Amniotic stem cell (primary cell): ENCODE data around the gene CD320.
"Not testable (repeated sequence)": the region's sequence is repeated elsewhere in the genome, so short reads cannot be mapped to it uniquely, and the experiment has no call there.

Source experiments
- DNase-seq: peaks from one replicate; lab custom pipeline; 2025; lab: John Stamatoyannopoulos, UW

CD320 gene

DNA sequence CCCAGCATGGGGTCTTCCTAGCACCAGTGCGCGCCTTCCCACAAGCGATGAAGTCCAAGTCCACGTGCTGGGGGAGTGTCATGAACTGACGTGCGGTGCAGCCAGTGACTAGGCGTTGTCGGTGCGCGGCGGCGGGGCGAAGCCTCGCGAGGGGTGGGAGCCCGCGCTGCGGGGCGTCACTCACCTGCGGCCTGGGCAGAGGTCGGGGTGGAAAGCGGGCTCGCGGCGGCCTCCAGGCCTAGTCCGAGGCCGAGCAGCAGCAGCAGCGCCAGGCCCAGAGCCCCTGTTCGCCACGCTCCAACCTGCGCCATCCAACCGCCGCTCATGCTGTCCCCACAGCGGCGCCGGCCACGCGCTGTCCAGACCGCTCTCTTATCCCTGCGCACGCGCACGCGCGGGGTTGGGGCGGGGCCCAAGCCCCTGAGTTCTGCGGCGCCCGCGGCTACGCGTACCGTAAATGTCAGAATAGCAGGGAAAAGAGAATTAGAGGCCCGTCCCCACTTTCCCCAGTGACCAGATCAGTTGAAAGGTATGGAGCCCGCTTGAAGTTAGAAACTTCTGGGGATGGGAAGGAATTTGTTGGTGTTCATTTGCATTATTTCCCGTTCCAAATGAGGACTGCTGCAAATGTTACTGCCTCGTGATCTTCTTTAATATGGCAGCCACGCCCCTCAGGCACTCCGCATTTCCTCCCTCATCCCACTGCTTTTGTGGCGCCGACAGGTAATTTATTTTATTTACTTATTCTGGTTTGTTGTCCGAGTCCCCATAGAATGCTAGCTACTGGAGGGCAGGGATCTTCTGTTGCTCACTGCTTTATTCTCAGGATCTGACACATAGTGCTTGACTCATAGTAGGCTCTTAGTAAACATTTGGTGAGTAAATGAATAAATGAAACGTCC is at the start of gene CD320:
Gene CD320, minus strand, starts transcription at position 394 of the 902 bp plus-strand sequence. Its CDS starts 68 bp downstream, at position 326.
- DNase-seq: peak; percentile 75

DNA sequence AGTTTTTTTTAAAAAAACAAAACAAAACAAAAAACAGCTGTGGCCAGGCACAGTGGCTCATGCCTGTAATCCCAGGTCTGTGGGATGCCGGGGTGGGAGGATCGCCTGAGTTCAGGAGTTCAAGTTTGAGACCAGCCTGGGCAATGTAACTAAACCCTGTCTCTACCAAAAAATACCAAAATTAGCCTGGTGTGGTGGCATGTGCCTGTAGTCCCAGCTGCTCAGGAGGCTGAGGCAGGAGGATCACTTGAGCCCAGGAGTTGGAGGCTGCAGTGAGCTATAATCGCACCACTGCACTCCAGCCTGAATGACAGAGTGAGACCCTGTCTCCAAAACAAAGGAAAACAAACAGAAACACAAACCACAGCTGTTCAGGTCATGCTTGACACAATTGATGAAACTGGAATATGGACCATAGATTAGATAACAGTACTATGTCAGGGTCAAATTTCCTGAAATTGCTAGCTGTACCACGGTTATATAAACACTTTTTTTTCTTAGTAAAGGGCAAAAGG is 48.9 kb upstream of the CD320 start:
- DNase-seq: no peak

DNA sequence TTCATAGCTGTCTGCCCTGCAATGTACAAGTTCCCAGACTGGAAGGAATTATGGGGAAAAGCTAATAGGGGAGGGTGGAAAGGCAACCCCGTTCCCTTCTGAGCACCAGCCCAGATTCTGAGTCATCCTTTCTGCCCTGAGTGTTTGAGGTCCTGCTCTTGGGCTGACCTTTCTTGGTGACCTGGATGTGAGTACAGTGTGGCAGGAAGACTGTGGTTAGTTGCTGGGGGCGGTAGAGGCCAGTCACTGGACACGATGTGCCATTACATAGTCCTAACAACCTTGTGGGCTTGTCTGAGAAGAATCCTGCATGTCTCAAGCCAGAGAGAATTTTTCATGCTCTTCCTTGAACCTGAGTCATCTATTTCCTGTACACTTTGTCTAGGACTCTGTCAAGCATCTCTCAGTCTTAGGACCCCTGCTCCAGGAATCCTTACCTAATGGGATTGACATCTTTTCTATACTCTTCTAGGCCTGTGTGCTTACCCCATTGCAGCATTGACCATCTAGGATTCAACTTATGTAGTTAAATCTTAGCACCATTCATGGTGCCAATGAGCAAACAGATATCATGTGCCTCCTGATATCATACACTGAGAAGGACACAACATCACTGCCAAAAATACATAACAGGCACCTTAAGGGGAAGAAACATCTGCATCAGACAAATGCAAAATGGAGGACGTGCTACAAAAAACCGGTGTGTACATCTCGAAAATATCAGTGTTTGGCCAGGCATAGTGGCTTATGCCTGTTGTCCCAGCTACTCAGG is 47.7 kb upstream of the CD320 start:
- DNase-seq: no peak

DNA sequence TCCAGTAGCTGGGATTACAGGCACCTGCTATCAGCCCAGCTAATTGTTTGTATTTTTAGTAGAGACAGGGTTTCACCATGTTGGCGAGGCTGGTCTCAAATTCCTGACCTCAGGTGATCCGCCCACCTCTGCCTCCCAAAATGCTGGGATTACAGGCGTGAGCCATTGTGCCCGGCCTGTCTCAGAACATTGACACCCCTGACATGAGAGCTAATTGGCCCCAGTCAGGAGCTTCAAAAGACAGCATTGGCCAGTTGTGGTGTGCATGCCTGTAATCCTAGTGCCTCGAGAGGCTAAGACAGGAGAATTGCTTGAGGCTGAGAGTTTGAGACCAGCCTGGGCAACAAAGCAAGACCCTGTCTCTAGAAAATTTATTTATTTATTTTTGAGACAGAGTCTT is 44.7 kb upstream of the CD320 start:
- DNase-seq: not testable (repeated sequence)

DNA sequence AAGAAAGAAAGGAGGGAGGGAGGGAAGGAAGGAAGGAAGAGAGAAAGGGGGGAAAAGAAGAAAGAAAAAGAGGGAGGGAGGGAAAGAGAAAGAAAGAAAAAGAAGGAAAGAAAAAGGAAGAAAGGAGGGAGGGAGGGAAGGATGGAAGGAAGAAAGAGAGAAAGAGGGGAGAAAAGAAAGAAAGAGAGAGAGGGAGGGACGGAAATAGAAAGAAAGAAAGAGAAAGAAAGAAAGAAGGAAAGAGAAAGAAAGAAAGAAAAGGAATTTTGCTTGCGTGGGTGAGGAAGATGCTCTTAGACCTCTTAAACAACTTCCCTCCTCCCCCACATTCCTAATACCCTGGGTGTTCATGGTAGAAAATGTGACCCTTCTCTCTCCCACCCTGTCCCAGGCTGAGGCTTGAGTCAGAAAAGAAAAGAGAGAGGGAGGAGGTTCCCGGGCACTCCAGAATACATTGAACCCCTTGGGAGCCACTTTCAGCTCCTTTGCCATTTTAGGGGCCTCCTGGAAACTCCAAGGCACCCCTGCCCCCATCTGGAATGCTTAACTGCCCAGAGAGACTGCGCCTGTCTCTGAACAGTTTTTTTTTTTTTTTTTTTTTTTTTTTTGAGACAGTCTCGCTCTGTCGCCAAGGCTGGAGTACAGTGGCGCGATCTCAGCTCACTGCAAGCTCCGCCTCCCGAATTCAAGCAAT is 44.1 kb upstream of the CD320 start:
- DNase-seq: no peak

DNA sequence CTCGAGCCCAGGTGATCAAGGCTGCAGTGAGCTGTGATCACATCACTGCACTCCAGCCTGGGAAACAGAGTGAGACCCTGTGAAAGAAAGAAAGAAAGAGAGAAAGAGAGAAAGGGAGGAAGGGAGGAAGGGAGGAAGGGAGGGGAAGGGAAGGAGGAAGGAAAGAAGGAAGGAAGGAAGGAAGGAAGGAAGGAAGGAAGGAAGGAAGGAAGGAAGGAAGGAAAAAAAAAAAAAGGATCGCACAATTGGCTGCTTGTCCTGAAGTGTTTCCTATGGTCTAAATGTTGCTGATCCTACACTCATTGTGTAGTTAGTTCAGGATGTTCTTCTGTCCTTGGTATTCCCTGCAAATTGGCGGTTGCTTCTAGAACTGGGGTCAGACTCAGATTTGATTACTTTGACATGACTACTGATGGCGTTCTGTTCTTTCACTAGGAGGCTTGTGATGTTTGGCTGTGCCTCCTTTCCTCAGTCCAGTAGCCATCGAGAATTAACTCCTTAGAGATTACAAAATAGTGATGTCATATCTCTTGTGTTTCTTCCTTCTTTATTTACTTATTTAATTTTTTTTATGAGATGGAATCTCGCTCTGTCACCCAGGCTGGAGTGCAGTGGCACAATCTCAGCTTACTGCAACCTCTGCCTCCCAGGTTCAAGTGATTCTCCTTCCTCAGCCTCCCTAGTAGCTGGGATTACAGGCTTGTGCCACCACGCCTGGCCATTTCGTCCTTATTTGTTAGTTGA is 41.6 kb upstream of the CD320 start:
- not testable (repeated sequence) for DNase-seq

DNA sequence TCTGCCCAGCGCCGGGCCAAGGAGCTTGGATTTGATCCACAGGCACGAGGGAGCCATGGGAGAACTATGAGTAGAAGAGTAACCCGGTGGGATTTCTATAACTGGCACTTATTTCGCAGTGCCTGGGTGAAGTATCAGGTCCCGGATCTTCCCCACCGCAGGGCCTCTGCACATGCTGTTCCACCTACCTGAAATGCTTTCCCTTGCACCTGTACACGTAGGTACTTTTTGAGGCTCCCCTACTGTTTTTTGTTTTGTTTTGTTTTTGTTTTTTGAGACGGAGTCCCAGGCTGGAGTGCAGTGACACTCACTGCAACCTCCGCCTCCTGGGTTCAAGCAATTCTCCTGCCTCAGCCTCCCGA is 35.3 kb upstream of the CD320 start:
- no peak for DNase-seq

DNA sequence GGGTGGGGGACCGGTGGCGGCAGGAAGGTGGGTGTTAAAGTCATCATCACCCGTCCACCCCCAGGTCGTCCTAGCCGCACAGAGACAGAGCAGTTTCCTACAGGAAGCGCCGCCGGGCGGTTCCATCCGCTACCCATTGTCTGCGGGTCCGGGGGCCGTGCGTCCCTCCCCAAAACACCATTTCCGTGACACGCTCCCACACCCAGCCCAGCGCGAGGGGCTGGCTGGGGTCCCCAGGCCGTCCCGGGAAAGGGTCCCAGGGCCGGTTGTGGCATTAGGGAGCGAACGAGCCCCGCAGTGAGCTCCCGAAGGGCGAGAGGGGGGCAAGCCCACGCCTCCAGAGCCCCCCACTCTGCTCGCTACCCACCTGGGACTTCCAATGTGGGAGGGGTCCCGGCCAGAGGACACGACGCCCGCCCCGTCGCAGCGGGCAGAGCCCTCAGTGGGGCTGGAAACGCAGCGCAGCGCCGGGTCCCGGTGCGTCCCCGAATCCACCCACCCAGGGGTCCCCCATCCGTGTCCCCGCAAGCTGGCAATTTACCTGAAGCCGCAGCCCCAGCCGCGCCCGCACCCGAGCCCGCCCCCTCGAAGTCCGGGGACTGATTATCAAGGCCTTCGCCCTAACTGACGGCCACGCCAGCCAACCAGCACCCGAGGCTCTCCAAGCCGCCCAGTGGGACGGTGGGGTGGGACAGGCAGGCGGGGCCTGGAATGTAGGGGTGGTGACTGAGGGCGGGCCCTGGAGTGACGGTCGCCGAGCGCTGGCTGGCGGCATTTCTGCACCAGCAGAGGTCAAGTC is 34.7 kb upstream of the CD320 start, which contains the start of gene KANK3:
Gene KANK3, minus strand, starts transcription at position 579 of the 799 bp plus-strand sequence. CDS start 5,434 bp downstream, outside the sequence.
- peak; percentile 73 for DNase-seq

DNA sequence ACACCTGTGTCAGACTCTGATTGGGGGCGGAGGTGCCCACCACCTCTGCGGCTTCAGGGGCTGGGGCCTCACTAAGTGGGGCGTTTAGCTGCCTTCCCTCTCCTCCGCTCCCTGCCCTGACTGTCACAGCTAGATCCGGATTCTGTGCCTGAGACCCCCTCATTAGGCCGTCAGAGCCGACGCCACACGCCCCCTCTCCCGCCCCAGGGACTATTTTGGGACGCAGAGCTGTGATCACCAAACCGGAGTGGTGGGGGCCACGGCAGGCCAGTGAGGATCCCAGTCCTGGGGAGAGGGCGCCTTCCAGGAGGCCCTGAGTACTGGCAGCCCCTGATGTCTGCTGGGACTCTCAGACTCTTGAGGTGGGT is 34.1 kb upstream of the CD320 start:
- DNase-seq: no peak

DNA sequence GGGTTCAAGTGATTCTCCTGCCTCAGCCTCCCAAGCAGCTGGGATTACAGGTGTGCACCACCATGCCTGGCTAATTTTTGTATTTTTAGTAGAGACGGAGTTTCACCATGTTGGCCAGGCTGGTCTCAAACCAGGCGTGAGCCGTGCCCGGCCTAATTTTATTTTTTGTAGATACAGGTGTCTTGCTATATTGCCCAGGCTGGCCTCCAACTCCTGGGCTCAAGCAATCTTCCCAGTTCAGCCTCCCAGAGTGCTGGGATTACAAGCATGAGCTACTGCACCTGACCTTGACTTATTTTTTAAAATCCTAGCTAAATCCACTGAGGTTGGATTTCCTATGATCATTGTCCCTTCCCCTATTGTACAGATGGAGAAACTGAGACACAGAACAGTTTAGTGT is 33.3 kb upstream of the CD320 start:
- not testable (repeated sequence) for DNase-seq

DNA sequence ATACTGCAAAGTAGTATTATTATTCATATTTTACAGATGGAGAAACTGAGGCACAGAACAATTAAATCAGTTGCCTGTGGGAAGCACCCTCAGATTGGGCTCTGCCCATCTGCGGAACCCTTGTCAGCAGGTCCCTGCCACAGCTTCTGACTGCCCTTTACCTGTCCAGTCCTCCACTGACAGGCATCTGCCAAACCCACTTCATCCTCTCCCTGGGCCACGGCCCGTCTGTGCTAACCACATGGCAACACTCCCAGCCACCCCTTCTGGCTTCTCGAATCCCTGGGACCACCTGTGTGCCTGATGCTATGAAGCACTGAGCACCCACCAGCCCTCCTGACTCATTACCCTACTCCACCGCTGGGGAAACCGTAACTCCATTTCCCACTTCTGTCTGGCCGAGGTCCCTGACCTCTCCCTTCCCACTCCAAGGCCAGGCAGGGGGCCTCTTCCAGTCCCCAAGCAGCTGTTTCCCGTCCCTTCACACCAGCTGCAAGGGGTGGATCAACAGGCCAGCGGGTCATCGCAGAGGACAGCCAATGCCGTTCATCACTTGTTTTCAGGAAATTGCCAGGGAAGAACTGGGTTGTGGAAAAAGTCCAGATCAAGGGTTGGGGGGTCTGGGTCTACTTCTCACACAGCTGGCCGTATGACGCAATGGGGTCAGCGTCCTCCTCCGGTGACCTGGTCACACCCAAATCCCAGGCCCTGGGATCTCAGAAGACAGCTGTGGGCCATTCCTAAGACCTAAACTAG is 32.4 kb upstream of the CD320 start:
- no peak for DNase-seq

DNA sequence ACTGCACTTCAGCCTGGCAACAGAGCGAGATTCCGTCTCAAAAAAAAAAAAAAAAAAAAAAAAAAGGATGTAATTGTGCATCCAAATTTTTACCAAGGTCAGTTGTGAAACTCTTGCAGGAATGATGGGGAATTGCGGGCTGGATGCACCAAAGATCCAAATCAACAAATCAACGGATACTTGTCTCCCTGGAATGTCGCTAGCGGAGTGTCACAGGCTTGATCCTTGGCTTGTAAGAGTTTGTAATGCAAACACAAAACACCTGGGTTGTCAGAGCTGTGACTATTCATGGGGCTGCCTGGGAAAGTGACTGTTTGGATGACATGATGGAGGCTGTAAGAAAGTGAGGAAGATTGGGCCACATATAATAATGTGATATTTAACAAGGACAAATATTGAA is 30.7 kb upstream of the CD320 start:
- no peak for DNase-seq

DNA sequence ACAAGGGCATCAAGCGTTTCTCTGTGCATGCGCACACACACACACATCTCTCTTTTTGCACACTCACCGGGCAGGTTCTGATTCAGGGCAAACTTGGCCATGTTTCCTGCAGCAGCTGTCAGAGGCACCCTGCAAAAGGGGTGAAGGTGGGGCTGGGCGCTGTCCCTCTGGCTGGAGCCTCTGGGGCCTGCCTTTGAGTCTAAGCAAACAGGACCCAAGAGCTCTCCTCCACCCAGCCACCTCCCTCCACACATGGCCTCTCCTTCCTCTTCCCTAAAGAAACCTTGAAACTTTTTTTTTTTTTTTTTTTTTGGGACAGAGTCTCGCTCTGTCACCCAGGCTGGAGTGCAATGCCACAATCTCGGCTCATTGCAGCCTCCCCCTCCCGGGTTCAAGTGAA is 29.6 kb upstream of the CD320 start:
- DNase-seq: no peak

DNA sequence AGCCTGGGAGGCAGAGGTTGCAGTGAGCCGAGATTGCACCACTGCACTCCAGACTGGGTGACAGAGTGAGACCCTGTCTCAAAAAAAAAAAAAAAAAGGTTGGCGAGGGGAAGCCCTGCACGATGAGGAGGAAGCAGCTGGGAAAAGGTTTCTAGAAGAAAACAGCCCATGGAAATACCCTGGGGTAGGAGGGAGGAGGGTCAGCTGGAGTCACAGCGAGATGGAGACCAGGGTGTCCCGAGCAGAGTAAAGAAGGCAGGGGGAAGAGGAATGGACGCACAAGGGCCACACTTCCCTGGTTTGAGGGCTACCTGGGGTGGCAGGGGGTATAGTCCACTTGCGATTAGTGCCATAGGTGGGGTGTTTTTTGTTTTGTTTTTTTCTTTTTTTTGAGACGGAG is 28.5 kb upstream of the CD320 start:
- DNase-seq: no peak

DNA sequence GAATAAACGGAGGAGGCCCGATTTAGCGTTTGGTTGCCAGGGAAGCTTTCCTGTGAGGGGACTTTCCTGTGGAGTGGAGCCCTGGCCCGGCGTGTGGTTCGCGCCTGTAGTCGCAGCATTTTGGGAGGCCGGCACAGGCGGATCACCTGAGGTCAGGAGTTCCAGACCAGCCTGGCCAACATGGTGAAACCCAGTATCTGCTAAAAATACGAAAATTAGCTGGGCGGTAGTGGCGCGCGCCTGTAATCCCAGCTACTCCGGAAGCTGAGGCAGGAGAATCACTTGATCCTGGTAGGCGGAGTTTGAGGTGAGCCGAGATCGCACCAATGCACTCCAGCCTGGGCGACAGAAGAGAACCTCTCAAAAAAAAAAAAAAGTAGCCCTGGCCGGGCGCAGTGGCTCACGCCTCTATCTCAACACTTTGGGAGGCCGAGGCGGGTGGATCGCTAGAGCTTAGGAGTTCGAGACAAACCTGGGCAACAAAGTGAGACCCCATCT is 28.0 kb upstream of the CD320 start:
- DNase-seq: no peak

DNA sequence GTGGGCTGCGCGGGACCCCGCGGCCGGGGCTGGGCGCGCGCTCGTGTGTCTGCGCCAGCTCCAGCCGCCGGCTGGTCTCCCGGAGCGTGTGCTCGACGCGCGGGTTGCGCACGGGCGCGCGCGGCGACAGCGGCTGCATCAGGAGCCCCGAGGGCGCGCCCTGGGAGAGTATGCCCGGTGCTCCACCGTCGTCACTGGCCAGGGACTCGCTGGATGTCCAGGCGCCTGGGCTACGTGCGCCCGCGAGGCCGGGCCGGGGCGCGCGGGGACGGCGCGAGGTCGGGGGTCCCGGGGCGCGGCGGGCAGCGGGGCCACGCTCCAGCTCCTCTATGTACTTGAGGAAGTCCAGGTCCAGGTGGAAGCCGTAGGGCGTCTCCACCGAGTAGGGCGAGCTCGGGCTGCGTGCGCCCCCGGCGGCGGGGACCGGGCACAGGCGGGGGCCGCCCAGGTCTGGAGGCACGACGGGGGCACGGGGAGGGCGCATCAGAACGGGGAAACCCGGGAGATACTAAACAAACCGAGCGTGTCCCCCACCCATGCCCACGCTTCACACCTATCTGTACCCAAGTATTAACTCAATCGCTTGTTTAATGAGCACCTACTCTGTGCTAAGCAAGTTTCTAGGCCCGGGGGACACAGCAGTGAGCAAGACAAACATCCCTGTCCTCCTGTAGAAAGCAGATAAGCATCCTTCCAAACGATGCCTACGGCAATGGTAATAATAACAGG is 27.3 kb upstream of the CD320 start:
- no peak for DNase-seq

DNA sequence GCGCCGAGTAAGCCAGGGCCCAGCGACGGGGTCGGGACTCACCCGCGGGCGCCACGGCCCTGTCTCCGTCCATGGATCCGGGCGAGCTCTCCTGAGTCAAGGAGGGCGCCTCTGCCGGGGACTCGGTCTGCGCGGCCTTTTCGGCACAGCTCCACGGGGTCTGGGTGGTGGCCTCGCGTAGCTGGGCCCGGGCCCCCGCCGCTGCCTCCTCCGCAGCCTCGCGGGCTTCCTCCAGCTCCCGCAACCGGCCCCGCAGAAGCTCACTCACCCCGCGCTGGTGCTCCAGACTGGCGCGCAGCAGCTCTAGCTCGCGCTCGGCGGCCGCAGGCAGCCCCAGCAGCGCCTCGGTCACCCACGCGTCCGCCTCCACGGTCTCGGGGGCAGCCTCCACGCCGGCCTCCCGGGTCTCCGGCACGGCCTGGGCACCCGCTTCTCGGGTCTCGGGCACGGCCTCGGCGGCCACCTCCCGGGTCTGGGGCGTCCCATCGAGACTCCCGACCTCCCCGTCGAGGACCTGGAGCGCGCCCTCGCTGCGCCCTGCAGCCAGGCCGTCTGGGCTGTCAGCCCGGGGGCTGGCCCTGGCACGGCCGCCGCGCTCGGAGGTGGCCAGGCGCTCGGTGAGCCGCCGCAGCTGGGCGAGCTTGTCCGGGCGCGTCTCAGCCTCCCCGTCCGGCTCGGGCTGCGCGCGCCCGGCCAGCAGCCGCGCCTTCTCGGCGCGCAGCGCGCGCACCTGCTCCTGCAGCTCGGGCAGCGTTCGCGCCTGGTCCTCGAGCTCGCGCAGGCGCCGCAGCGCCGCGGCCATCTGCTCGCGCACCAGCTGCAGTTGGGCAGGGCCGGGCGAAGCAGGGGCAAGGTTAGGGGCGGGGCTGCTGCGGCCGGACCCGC is 26.5 kb upstream of the CD320 start:
- DNase-seq: no peak
